D341Med (cell line): ENCODE results near the gene CD300LF.

Source experiments
- DNase-seq: peaks from one replicate; pipeline ENCODE4 v3.0.0; 2012; ENCODE audit warnings: low spot score

The CD300LF gene

DNA sequence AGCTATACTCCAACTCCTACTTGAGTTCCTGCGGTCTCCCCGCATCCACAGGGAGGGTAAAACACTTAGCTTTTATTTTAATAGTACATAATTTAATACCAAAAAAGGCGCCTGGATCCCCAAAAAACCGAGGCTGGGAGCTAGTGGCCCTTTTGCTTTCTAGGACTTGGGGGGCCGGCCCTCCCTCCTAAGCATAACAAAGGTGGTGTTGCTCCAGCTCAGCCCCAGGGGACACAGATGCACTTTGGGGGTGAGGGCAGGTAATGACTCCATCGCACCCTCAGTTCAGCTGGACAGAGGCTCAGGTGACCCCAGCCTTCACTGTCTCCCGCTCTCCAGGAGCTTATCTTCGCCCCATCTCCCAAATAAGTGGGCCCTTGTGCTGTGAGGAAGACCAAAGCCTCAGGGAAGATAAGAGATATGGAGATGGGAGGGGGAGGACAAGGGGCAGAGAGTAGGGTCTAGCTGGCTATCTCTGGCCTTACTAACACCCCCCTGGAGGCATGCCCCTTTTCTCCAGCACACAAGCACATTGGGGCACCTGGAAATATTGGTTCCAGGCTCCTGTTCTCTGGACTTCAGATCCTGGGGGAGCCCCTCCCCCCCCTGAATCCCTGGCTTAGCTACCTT, 32.9 kb upstream of the CD300LF start:
- DNase-seq: no peak

GRCh38 chr17:74744714-74745547, 32.2 kb upstream of the CD300LF start:
- DNase-seq: peak; percentile 88

DNA sequence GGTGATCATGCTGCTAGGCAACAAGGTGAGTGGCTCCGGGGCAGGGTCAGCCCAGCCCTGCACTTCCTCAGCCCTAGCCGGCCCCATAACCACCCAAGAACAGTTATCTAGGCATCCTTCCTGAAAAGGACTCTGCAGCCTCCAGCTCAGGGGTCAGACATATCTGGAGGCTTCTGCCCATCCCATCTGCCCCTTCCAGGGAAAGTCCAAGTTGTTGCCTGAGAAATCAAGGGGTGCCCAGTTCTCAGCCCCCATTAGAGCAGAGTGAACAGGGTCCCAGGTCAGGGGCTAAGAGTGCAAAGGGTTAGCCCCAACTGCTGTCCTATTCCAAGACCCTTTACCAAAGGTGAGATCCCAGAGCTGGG, 31.6 kb upstream of the CD300LF start:
- no peak for DNase-seq

GRCh38 chr17:74743755-74744154, 31.0 kb upstream of the CD300LF start:
- no peak for DNase-seq

GRCh38 chr17:74742978-74743545, 30.3 kb upstream of the CD300LF start:
- DNase-seq: peak; percentile 18

DNA sequence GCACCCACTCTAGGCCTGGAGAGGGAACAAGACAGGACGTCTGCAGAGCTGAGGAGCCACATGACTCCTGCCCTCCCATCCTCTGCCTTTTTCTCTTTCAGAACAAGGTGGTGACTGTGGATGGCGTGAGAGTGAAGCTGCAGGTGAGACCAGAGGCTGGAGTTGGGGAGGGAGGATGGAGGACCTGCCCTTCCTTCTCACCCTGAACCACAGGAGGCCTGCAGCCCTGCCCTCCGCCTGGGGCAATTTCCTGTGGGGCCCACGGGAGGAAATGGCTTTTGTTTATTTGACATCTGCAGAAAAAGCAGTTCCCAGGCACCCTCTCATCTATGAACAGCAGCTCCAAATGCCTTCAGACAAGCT, 29.4 kb upstream of the CD300LF start:
- peak; percentile 25 for DNase-seq

DNA sequence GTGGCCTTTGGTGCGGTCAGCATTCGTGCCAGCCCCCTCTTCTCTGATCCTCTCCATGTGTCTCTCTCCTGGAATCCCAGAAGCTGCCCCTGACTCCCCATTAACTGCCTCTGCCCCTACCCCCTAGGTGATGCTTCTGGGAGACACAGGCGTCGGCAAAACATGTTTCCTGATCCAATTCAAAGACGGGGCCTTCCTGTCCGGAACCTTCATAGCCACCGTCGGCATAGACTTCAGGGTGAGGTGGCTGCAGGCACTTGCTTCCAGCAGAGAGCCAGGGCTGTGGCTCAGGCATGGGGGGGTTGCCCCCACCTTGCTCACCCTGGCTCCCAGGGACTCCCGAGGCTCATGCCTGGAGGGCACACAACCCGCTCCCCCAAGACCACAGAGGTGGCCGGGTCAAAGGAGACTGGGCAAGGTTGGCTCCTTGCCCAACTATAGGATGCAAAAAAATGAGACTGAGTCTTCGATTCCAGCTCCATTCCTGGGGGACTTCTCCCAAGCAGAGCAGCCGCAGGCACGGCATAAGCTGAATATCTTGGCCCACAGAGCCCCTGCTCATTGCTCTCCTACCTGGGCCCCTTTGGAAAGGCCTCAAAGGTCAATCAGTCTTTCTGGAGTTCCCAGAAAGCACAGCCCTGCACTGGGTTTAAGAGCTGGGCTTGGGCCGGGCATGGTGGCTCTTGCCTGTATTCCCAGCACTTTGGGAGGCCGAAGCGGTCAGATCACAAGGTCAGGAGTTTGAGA, 28.1 kb upstream of the CD300LF start:
- DNase-seq: peak; percentile 33

GRCh38 chr17:74740173-74740572, 27.4 kb upstream of the CD300LF start:
- DNase-seq: no peak

GRCh38 chr17:74739227-74739831, 26.6 kb upstream of the CD300LF start:
- DNase-seq: no peak

DNA sequence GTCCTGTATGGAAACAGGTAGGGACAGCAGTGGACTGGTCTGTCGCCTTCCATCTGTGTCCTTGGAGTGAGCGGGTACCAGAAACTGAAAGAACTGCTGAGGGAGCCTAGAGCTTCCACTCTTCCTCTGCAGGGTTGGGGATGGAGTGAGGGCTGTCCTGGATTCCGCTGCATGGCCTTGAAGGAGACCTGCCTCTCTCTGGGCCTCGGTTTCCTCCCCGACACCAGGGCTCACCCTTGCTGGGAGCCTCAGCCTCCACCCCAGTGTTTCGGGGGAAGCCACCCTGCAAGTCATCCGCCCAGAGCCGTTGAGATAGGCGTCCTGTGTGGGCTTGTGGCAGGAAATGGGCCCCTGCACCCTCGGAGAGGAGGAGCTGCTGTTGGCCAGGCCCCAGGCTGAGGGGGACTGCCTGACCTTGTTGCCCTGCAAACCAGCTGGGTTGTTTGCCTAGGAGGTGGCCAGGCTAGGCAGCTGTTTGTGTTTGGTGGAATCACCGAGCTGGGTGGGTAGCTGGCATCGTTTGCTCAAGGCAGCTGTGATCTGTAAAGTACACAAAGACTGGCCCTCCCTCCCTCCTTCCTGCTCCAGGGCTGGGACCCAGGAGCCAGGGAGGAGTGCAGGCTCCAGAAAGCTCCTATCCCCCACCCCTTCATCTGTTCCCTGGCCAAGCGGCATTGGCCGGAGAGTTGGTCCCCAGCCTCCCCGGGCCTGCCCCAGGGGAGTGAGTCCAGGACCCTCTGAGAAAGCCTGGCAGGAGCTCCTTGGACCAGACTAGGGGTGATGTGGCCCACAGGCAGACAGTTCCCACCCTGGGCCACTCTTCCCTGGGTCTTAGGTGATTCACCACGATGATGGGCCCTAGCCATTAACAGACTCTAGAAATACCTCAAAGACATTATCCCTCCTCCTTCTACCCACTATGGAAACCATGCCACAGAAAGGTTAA, 25.6 kb upstream of the CD300LF start:
- no peak for DNase-seq

DNA sequence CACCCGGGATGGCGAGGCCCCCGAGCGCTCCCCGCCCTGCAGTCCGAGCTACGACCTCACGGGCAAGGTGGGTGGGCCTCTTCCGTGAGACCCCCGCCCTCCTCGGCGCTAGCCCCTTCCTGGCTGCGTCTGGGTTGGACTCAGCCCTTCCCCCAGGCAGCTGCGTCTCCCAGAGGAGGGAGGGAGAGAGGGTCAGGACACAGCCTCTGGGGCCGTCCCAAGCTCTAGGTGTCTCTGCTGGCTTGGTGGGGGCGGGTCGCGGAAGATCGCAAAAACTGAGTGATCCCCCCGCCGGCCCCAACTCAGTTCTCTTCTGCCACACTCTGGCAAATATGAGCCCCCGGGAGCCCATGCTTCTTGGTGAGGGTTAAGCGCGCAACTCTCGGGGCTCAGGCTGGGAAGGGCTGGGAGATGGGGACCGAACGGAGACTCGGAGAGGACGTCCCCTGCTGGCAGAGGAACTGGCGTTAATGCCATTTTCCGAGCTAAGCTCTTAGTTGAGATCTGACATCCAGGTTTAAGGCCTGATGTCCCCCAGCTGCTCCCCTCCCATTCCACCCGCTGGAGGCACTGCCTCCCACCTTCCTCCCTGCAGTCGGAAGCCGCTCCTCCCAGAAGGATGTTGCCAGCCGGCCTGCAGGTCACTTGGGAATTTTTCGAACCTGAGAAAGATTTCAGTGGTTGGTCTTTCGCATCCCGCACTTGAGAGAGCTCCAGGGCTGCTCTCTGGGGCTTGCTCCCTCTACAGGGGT, 24.8 kb upstream of the CD300LF start:
- DNase-seq: peak; percentile 79

DNA sequence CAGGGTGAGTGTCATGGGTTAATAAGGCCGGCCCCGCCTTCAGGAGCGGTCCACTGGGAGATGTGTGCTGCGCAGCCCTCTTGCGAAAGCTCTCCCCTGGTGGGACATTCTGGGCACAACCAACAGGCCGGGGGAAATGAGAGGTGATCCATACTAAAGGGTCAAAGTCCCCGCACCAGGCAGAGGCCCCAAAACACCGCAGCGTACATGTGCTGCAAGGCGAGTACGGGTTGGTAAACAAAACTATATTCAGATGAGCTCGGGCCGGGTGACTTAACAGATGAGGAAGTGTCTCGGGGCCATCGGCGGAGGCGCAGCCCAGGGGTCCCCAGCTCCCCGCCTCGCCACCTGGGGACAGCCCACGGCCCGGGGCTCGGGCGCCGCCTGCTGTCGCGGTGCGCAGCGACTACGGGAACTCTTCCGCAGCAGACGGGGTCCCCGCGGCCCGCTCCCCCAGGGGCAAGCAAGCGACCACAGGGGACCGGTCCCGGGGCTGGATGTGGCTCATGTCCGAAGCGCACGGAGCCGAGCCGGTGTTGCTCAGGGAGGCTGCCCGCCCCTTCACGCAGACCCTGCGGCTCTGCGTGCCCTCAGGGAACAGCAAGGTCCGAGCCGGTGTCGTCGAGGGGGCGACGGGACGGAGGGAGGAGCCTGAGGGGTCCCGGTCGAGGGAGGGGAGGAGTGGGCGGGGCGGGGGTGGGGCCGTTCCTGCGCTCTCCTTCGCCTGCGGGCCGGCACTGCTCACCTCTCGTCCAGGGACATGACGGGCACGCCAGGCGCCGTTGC, 24.0 kb upstream of the CD300LF start, which contains the start of gene RAB37:
RAB37 (plus strand) TSS at position 744 of the 786 bp plus-strand sequence; CDS start at position 761, 17 bp downstream.
- DNase-seq: peak; percentile 88

- DNase-seq: no peak
Observed at GRCh38 chr17:74734256-74734655, 21.5 kb upstream of the CD300LF start.

GRCh38 chr17:74733365-74734122, 20.8 kb upstream of the CD300LF start:
- no peak for DNase-seq

- DNase-seq: no peak
Observed at GRCh38 chr17:74732042-74732867, 19.5 kb upstream of the CD300LF start.

- no peak for DNase-seq
Observed at GRCh38 chr17:74731347-74731605, 18.6 kb upstream of the CD300LF start.

DNA sequence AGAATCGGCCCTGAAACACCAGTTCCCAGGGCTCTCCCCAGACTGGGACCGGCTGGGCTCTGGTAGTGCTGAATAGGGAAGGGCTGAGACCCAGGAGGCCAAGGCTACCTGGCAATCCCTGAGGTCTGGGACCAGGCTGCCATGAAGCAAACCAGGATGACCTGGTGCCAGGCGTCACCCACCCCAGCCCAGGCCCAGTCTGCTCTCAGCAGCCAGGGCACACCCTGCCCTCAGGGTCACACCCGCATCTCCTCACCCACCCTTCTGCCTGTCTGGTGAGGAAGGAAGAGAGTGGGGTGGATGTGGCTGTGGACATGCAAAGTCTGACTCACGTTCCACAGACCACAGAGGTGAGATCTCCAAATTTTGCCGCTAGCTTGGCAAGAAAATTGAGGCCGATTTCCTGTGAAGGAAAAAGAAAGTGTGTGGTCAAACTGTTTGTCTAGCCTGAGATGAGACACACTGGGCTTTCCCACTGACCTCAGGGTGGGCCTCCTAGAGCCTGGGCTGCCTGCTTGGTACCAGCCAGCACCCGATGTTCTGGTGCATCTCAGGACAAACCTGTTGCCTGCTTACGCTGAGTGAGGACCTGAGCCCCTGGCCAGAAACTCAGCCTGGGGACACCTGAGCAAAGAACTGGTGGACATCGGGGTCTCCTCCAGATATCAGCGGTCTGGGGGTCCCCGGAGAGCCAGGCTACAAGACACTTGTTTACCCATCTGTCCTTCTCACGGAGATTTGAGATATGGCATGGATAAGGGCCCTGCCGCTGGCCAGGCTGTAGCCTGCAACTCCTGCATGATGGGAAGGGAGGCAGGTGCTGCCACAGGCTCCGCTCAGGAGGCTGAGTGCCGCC, 18.0 kb upstream of the CD300LF start:
- DNase-seq: no peak
